Activated CD4-positive, alpha-beta T cell treated with anti-CD3 and anti-CD28 coated beads for 1 hour (primary cell): ENCODE results near the gene RBFOX1.

Experiments
- DNase-seq: peaks from one replicate; pipeline ENCODE4 v3.0.0-alpha.2; 2020

The RBFOX1 gene

GRCh38 chr16:7376227-7376626 is 43.6 kb downstream of the RBFOX1 start:
- no peak for DNase-seq

- no peak for DNase-seq
Observed at GRCh38 chr16:7377231-7377630, 44.6 kb downstream of the RBFOX1 start.

GRCh38 chr16:7378024-7378695 is 45.5 kb downstream of the RBFOX1 start:
- DNase-seq, result no peak

- no peak for DNase-seq
Observed at GRCh38 chr16:7380441-7380840, 47.8 kb downstream of the RBFOX1 start.

- no peak for DNase-seq
Observed at GRCh38 chr16:7380911-7381310, 48.3 kb downstream of the RBFOX1 start.

DNA sequence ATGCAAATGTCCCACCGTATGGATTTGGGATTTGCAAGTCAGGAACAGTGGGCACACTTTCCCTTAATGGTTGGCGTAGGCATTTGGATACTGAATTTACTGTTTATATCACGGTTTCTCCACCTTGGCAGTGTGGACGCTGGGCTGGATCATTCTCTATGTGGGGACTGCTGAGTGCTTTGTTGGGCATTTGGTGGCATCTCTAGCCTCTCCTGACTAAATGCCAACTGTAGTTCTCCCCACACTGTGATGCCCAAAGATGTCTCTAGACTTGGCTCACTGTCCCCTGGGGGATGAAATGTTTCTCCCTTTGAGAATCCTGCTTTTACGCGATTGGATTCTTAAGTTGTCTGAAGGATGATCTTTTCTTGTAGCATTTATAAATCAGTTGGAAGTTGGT is 49.0 kb downstream of the RBFOX1 start:
- no peak for DNase-seq

GRCh38 chr16:7382521-7382920 is 49.9 kb downstream of the RBFOX1 start:
- no peak for DNase-seq

DNA sequence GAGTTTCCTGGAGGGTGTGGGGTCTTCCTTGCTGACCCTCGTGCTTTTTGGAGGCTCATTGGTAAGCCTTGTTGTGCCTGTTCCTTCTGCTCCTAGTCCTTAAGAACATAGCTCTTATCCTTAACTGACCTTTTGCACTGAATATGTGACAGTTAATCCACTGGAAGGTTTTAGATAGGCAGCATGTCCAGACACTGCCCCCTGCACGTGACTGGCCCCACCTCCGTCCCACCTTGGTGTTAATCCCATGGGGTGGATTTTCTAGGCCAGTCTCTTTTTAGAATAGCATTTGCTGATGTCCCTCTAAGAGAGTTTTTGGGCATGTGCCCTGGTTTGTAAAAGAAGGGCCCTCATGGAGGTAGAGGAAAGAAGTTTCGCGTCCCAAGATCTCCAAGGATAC is 58.3 kb downstream of the RBFOX1 start:
- DNase-seq, result no peak

DNA sequence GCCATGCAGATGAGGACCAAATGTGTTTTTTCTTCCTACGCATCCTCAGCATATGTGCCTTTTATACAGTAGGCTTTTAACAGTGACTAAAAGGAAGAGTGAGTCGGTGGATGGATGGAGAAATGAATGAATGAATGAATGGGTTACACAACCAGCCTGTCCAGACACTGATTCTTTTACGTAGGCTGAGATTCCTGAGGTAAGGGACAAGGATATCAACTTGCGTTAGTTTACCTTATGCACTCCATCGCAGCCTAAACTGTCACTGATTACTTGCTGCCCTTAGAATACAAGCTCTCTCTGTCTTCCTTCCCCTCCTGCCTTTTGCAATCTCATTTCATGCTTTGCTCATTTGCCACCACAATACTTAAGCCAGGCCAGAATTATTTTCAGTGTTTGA is 59.0 kb downstream of the RBFOX1 start:
- DNase-seq, result no peak

DNA sequence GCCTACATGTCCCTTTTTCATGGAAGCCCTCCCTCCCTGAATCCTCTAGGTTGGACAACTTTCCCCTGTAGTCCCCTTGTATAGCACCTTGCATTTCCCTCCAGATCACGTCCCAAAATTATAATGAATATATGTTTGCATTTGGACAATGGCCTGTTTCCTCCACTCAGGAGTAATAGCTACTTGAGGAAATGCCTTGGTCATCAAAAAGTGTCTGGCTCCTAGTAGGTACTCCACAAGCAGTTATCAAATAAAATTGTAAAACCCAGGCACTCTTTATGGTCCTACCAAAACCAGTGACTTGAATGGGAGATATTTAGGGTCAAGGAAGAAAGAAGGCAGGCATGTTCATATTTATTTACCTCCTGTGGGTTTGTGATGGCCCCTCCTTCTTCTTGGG is 59.6 kb downstream of the RBFOX1 start:
- DNase-seq, result no peak

DNA sequence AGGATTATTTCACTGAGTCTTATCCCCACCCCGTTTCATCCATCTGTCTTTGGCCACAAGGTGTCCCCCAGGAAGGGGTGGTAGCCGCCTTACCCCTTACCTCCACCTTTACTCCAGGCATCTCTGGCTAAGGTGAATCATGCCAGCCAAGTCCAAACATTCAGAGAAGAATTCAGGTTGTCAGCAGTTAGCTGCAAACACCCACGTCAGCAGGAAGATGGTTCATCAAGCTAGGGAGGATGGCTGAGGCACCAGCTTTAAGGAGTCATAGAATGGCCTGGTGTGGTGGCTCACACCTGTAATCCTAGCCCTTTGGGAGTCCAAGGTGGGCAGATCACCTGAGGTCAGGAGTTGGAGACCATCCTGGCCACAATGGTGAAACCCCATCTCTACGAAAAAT is 61.0 kb downstream of the RBFOX1 start:
- DNase-seq, result no peak

DNA sequence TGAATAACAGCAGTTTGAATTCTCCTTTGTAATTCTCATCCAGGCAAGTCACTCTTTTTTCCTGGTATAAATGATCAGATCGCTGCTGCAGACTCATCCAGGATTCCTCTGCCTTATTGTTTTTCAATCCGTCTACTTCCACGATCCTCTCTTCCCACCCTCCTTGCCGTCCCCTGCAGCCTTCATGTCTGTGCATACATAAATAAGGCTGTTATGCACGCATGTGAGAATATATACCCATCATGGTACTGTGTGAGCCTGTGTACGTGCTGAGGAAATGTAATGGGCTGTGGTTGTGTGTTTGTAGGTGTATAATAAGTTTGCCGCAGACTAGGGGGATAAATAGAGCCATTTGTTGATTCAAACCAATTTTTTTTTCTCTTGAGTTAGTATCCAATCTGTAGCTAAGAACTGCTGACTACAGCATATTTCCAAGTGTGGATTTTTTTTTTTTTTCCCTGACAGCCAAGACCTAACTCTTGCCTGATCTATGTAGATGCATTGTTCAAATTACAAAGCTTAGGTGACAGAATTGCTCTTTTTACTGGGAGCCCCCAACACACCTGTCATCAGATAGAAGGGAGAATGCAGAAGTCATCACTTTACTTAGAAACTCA is 62.2 kb downstream of the RBFOX1 start:
- no peak for DNase-seq

GRCh38 chr16:7397901-7398300 is 65.3 kb downstream of the RBFOX1 start:
- DNase-seq, result no peak

- no peak for DNase-seq
Observed at GRCh38 chr16:7398536-7398935, 65.9 kb downstream of the RBFOX1 start.

- DNase-seq, result no peak
Observed at GRCh38 chr16:7399296-7399695, 66.7 kb downstream of the RBFOX1 start.

- DNase-seq, result no peak
Observed at GRCh38 chr16:7400117-7400890, 67.7 kb downstream of the RBFOX1 start.

- DNase-seq, result no peak
Observed at GRCh38 chr16:7404217-7404616, 71.6 kb downstream of the RBFOX1 start.

GRCh38 chr16:7405166-7405565 is 72.5 kb downstream of the RBFOX1 start:
- DNase-seq, result no peak

DNA sequence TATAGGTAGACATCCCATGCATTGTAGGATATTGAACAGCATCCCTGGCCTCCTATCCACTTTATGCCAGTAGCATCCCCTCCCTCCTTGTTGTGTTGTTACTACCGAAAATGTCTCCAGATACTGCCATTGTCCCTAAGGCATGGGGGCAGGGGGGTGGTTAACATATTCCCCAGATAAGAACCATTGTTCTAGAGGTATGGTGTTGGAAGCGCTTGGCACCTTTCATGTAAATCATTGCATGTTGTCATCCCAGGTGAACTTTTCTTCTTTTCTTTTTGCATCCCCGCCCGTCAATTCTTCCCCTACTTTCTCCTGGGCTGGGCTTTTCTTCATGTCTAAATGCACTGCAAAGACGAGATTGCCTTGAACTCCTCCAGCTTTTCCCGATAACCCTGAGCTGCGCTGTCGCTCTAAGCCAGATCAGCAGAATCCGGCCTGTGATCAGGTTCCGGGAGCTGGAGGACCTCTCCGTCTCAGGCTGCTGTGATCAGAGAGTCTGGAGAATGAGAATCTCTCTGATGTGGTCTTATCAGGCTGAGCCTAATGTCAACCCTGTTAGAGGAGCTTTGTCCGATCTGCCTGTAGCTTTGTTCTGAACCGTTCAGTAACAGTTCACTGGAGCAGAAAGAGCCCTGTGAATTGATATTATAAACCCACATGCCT is 76.2 kb downstream of the RBFOX1 start:
- DNase-seq, result no peak

DNA sequence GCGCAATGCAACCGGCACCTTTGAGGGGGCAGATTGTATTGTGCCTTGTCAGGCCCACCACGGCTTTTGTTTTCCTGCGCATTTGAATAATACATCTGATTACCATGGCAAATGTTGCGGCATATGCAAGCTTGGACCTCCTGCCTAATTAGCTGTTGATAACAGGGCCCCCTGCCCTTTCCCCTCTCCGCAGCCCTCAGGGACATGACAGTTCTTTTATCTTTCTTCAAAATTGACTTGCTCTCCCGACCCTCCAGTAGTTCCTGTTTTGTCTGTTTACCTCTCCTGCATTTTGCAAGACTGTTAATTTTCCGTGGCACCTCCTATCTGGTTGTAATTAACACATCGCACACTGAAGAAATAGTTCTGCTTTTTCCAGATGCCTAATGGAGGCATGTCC is 86.8 kb downstream of the RBFOX1 start:
- DNase-seq, result no peak

GRCh38 chr16:7420079-7420478 is 87.4 kb downstream of the RBFOX1 start:
- DNase-seq, result no peak

DNA sequence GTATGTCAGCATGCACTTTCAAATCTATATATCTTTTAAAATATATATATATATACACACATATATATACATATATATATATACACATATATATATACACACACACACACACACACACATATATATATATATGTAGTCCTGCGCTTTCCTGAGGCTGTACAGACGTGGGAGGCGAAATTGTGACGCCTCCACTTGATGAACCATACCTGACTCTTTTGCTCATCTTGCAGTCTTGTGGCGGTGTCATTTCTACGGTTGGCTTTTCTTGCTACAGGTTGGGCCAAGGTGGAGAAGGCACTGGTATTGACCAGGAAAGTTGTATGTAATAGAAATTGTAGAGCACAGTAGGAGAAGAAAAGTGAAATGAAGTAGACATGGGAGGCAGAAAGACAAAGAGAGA is 88.2 kb downstream of the RBFOX1 start:
- no peak for DNase-seq

DNA sequence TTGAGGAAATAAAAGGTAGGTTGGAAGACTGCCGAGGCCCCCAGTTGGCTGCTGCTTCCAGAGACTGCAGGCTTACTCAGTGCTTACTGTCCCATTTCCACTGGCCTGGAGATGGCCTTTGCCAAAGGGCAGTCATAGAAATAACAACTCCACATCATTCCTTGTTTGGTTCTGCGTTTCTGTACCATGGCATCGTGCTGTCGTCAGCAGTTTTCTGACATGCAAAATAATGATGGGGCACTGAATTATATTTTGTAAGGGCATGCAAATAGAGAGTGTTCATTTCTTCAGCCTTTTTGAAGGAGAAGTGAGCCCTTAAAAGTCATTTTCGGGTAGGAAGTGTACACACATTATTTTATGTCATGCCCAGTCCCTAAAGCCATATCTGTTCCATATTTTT is 88.9 kb downstream of the RBFOX1 start:
- DNase-seq, result no peak
